ENCODE data around the gene POU3F1. TPM values are rescaled to one million over a fixed set of nuclear protein-coding genes. Genes with fewer than 3 reads are reported as not detected.

POU3F1 gene
- total RNA-seq, 1 experiment from 2014 or later: not detected

DNA sequence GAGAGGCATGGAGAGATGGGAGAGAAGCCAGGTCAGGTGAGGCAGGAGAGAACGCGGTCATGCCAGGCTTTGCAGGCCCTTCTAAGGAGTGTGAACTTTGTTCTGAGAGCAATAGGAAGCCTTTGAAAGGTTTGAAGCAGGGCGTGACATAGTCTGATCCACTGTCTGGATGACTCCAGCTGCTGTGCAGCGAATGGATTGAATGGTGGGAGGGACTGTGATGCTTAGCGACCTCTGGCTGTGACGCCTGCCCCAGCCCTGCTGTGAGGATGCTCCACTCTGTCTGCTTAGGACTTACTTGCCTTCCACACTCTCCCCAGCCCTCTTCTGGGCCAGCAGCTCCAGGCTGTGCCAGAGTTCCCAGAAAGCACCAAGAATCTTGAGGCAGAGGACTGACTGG is 41.8 kb upstream of the POU3F1 start:
- no TSS peak for BruUV-seq (replicated peaks)
- no peaks in the 10 kb centered on the region for H3K9me3 Mint-ChIP-seq (ENCODE audit: low read depth, unreplicated experiment)
- DNase-seq: no peak
- H3K4me1 Mint-ChIP-seq (ENCODE audit: low read depth, unreplicated experiment): no peaks in the 10 kb centered on the region
- H3K4me3 Mint-ChIP-seq (ENCODE audit: low read depth, unreplicated experiment): no peak overlapping the region
- no peaks in the 10 kb centered on the region for H3K36me3 Mint-ChIP-seq (ENCODE audit: insufficient read depth, unreplicated experiment)
- H3K27me3 Mint-ChIP-seq (ENCODE audit: unreplicated experiment): peaks cover 74% of the 10 kb centered on the region
- TF ChIP-seq, protein P1, sequence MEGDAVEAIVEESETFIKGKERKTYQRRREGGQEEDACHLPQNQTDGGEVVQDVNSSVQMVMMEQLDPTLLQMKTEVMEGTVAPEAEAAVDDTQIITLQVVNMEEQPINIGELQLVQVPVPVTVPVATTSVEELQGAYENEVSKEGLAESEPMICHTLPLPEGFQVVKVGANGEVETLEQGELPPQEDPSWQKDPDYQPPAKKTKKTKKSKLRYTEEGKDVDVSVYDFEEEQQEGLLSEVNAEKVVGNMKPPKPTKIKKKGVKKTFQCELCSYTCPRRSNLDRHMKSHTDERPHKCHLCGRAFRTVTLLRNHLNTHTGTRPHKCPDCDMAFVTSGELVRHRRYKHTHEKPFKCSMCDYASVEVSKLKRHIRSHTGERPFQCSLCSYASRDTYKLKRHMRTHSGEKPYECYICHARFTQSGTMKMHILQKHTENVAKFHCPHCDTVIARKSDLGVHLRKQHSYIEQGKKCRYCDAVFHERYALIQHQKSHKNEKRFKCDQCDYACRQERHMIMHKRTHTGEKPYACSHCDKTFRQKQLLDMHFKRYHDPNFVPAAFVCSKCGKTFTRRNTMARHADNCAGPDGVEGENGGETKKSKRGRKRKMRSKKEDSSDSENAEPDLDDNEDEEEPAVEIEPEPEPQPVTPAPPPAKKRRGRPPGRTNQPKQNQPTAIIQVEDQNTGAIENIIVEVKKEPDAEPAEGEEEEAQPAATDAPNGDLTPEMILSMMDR (IDR thresholded peaks at IDR 0.05; ENCODE audit: unreplicated experiment): no peak
- intact Hi-C loops (cut with micrococcal nuclease; ENCODE audit: unreplicated experiment): no loop called here
- no peak overlapping the region for H3K27ac Mint-ChIP-seq (ENCODE audit: unreplicated experiment)
- CTCF ChIA-PET: no interaction called here

DNA sequence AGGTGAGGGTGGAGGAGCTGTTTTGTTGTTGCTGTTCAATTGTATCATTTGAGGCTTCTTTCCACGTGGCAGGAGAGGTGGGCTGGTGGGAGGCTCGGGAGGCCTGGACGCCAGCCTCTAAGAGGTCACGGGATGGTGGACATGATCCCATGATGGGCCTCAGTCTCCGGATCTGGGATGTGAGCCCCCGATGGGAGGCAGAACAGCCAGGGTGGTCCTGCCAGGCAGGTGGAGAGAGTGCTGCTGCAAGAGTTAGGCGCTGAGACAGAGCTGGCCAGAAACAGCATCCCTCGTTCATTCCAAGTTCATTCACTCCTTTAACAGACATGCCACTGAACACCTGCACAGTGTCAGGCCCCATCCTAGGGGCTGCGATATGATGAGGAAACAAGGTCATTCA is 41.1 kb upstream of the POU3F1 start:
- CTCF ChIA-PET: no interaction called here
- no peak overlapping the region for H3K27ac Mint-ChIP-seq (ENCODE audit: unreplicated experiment)
- no peak overlapping the region for H3K4me3 Mint-ChIP-seq (ENCODE audit: low read depth, unreplicated experiment)
- intact Hi-C loops (cut with micrococcal nuclease; ENCODE audit: unreplicated experiment): no loop called here
- H3K36me3 Mint-ChIP-seq (ENCODE audit: insufficient read depth, unreplicated experiment): no peaks in the 10 kb centered on the region
- no peaks in the 10 kb centered on the region for H3K4me1 Mint-ChIP-seq (ENCODE audit: low read depth, unreplicated experiment)
- no TSS peak for BruUV-seq (replicated peaks)
- TF ChIP-seq, protein P1 (IDR thresholded peaks at IDR 0.05; ENCODE audit: unreplicated experiment): no peak
- DNase-seq: no peak
- H3K27me3 Mint-ChIP-seq (ENCODE audit: unreplicated experiment): peaks cover 74% of the 10 kb centered on the region
- H3K9me3 Mint-ChIP-seq (ENCODE audit: low read depth, unreplicated experiment): no peaks in the 10 kb centered on the region

DNA sequence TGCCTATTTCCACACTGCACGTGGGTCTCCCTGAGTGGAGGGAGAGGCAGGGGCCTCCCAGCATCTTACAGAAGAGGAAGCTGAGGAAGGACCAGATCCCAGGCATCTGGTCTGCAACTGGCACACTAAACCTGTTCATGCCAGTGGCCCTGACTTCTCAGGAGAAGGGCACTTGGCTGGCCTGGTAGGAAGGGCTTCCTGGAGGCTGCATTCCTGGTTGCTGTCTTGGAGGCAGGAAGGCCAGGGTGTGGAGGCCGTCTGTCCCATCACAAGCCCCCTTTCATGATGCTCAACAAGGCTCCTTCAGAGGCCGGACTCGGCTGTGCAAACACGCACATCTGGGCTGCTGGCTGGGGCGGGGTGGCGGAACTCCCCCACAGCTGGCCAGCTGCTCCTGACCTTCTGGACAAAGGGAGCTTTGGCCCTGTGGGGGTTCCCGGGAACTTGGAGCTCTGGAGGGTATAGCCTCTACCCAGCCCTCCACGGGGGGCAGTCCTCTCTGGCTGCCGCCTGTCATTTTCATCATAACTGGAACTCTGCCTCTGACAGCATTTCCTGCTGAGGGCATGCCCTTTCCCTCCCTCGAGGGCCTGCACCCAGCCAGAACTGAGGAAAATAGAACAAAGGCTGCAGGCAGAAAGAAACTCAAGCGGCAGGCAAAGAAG is 39.2 kb upstream of the POU3F1 start:
- CTCF ChIA-PET: interaction anchor here (0.6 kb wide), 1 partner anchor 38 kb away, joined by 3 read pairs; no protein-coding TSS in a partner anchor
- Mint-ChIP-seq H3K36me3 (ENCODE audit: insufficient read depth, unreplicated experiment) (no peaks in the 10 kb centered on the region), H3K4me1 (ENCODE audit: low read depth, unreplicated experiment) (no peaks in the 10 kb centered on the region), H3K4me3 (ENCODE audit: low read depth, unreplicated experiment) (no peak overlapping the region), H3K27ac (ENCODE audit: unreplicated experiment) (no peak overlapping the region), H3K9me3 (ENCODE audit: low read depth, unreplicated experiment) (no peaks in the 10 kb centered on the region), H3K27me3 (ENCODE audit: unreplicated experiment) (peaks cover 74% of the 10 kb centered on the region)
- BruUV-seq (replicated peaks): no TSS peak
- DNase-seq: no peak
- intact Hi-C loops (cut with micrococcal nuclease; ENCODE audit: unreplicated experiment): no loop called here
- TF ChIP-seq, protein P1 (IDR thresholded peaks at IDR 0.05; ENCODE audit: unreplicated experiment): no peak

DNA sequence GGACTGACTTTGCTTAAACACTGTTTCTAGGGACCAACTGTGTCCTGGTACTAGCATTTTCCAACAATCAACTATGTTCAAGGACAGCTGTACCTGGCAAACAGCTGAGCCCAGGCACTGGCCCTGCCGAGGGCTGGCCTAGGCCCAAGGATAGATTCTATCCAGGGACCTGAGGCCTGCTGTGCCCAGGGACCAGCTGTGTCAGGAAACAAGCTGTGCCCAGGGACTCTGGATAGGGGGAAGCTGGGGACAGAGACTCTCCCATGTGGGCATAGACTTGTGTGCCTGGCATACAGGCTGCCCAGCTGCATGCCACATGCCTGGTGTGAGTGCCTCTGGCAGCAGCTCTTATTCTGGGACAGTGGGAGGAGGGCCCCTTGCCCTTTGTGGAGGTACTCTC is 38.1 kb upstream of the POU3F1 start:
- H3K4me1 Mint-ChIP-seq (ENCODE audit: low read depth, unreplicated experiment): no peaks in the 10 kb centered on the region

More for the DNA sequence above, 38.1 kb upstream of the POU3F1 start:
- intact Hi-C loops (cut with micrococcal nuclease; ENCODE audit: unreplicated experiment): no loop called here
- Mint-ChIP-seq H3K4me3 (ENCODE audit: low read depth, unreplicated experiment) (no peak overlapping the region), H3K9me3 (ENCODE audit: low read depth, unreplicated experiment) (no peaks in the 10 kb centered on the region), H3K36me3 (ENCODE audit: insufficient read depth, unreplicated experiment) (no peaks in the 10 kb centered on the region), H3K27me3 (ENCODE audit: unreplicated experiment) (peaks cover 70% of the 10 kb centered on the region), H3K27ac (ENCODE audit: unreplicated experiment) (no peak overlapping the region)
- TF ChIP-seq, protein P1 (IDR thresholded peaks at IDR 0.05; ENCODE audit: unreplicated experiment): no peak
- BruUV-seq (replicated peaks): no TSS peak
- CTCF ChIA-PET: interaction anchor here (0.6 kb wide), 1 partner anchor 950 kb away, joined by 4 read pairs; no protein-coding TSS in a partner anchor
- no peak for DNase-seq
